BE2C (cell line): Measurements from ENCODE around the gene KRTAP10-5.
"Not testable (repeated sequence)": the region's sequence is repeated elsewhere in the genome, so short reads cannot be mapped to it uniquely, and the experiment has no call there.

Experiments used
- DNase-seq: peaks from one replicate; pipeline ENCODE4 v3.0.0-alpha.2; 2020
- H3K27me3 ChIP-seq: fragments of 250-450 bp; sonication (Bioruptor Pico); 2 replicates; pipeline ENCODE4 v1.5.1; 2020; ENCODE audit warnings: mild to moderate bottlenecking
- H3K36me3 ChIP-seq: fragments of 250-450 bp; sonication (Bioruptor Pico); 2 replicates; pipeline ENCODE4 v1.5.1; 2020; ENCODE audit warnings: mild to moderate bottlenecking
- H3K4me1 ChIP-seq: fragments of 250-450 bp; sonication (Bioruptor Pico); 2 replicates; pipeline ENCODE4 v1.5.1; 2020
- H3K4me3 ChIP-seq: 2 replicates; pipeline ENCODE4 v1.5.1; 2011; ENCODE audit warnings: low read depth, low read length
- H3K9me3 ChIP-seq: fragments of 250-450 bp; sonication (Bioruptor Pico); 2 replicates; pipeline ENCODE4 v1.5.1; 2020
- TF ChIP-seq, protein P1 (sequence below): IDR thresholded peaks from 2 replicates; pipeline ENCODE4 v1.5.1; 2012; ENCODE audit warnings: mild to moderate bottlenecking, low read depth, low read length

KRTAP10-5 gene

DNA sequence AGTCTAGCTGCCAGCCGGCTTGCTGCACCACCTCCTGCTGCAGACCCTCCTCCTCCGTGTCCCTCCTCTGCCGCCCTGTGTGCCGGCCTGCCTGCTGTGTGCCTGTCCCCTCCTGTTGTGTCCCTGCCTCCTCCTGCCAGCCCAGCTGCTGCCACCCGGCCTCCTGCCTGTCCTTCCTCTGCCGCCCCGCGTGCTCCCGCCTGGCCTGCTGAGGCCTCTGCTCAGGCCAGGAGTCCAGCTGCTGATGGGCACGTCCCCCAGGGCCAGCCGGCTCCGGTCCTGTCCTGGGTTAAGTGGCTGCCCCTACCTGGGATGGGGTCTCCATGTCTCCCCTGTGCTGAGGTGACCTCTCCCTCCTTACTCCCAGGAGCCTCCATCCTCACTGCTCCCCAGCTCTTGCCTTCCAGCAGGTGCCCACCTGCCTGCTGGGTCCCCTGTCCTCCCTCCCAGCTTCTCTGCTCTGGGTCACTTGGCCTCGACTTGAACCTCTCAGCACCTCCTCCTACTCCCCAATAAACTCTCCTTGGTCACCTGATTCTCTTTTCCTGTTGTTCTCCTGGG, 32.3 kb upstream of the KRTAP10-5 start:
- Histone ChIP-seq H3K9me3 (no peaks in the 10 kb centered on the region), H3K4me1 (no peaks in the 10 kb centered on the region), H3K27me3 (peaks cover 11% of the 10 kb centered on the region), H3K36me3 (no peaks in the 10 kb centered on the region), H3K4me3 (no peak overlapping the region)
- TF ChIP-seq, protein P1, sequence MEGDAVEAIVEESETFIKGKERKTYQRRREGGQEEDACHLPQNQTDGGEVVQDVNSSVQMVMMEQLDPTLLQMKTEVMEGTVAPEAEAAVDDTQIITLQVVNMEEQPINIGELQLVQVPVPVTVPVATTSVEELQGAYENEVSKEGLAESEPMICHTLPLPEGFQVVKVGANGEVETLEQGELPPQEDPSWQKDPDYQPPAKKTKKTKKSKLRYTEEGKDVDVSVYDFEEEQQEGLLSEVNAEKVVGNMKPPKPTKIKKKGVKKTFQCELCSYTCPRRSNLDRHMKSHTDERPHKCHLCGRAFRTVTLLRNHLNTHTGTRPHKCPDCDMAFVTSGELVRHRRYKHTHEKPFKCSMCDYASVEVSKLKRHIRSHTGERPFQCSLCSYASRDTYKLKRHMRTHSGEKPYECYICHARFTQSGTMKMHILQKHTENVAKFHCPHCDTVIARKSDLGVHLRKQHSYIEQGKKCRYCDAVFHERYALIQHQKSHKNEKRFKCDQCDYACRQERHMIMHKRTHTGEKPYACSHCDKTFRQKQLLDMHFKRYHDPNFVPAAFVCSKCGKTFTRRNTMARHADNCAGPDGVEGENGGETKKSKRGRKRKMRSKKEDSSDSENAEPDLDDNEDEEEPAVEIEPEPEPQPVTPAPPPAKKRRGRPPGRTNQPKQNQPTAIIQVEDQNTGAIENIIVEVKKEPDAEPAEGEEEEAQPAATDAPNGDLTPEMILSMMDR, result no peak
- DNase-seq, result no peak

- H3K4me1 ChIP-seq, result no peaks in the 10 kb centered on the region
- H3K9me3 ChIP-seq, result no peaks in the 10 kb centered on the region
- H3K4me3 ChIP-seq, result no peak within 1 kb of the TSS
- H3K36me3 ChIP-seq, result no peaks in the 10 kb centered on the region
- TF ChIP-seq, protein P1, result no peak
- peaks cover 11% of the 10 kb centered on the region for H3K27me3 ChIP-seq
- no peak for DNase-seq
These were observed 31.7 kb upstream of the KRTAP10-5 start, which contains the start of gene KRTAP10-8 for GRCh38 chr21:44612029-44612486. Gene KRTAP10-8 (plus strand): TSS chr21:44612079. CDS start chr21:44612101, 22 bp downstream.

- Histone ChIP-seq H3K9me3 (no peaks in the 10 kb centered on the region), H3K36me3 (no peaks in the 10 kb centered on the region), H3K27me3 (peaks cover 10% of the 10 kb centered on the region)
These were observed 31.1 kb upstream of the KRTAP10-5 start for GRCh38 chr21:44611551-44611950.

DNA sequence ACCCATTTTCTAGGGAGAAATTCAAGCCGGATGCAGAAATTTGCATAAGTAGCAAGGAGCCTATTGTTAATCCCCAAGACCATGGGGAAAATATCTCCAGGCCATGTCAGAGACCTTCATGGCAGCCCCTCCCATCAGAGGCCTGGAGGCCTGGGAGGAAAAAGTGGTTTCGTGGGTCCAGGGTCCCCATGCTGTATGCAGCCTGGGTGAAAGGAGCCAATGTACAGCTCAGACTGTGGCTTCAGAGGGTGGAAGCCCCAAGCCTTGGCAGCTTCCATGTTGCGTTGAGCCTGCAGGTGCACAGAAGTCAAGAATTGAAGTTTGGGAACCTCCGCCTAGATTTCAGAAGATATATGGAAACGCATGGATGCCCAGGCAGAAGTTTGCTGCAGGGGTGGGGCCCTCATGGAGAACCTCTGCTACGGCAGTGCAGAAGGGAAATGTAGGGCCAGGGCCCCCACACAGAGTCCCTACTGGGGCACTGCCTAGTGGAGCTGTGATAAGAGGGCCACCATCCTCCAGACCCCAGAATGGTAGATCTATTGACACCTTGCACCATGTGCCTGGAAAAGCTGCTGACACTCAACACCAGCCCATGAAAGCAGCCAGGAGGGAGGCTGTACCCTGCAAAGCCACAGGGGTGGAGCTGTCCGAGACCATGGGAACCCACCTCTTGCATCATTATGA, 29.9 kb upstream of the KRTAP10-5 start:
- not testable (repeated sequence) for H3K27me3 ChIP-seq, DNase-seq, H3K36me3 ChIP-seq, H3K9me3 ChIP-seq, H3K4me1 ChIP-seq, H3K4me3 ChIP-seq

More at GRCh38 chr21:44611551-44611950, 31.1 kb upstream of the KRTAP10-5 start:
- TF ChIP-seq, protein P1, result no peak
- Histone ChIP-seq H3K4me1 (no peaks in the 10 kb centered on the region), H3K4me3 (no peak overlapping the region)
- DNase-seq, result no peak

GRCh38 chr21:44609193-44609592, 28.8 kb upstream of the KRTAP10-5 start:
- H3K4me3 ChIP-seq, result no peak overlapping the region
- no peak for DNase-seq
- no peaks in the 10 kb centered on the region for H3K27me3 ChIP-seq
- H3K4me1 ChIP-seq, result no peaks in the 10 kb centered on the region
- TF ChIP-seq, protein P1, result no peak
- H3K9me3 ChIP-seq, result no peaks in the 10 kb centered on the region
- no peaks in the 10 kb centered on the region for H3K36me3 ChIP-seq

DNA sequence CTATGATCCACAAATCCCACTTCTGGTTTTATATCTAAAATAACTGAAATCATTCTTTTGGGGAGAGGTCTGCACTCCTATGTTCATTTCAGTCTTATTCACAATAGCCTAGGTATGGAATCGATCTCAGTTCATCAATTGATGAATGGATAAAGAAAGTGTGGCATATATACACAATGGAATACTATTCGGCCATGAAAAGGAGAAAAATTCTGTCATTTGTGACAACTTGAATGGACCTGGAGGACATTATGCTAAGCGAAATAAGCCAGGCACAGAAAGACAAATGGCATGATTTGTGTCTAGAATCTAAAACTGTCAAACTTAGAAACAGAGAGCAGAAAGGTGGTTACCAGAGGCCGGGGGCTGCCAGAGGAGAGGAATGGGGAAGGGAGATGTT, 26.1 kb upstream of the KRTAP10-5 start:
- Histone ChIP-seq H3K9me3 (no peaks in the 10 kb centered on the region), H3K36me3 (no peaks in the 10 kb centered on the region), H3K4me3 (no peak overlapping the region), H3K4me1 (no peaks in the 10 kb centered on the region), H3K27me3 (peaks cover 9% of the 10 kb centered on the region)
- DNase-seq, result no peak
- TF ChIP-seq, protein P1, result no peak
